NCI-H460 (cell line): ENCODE data around the gene SPNS2. TPM values are rescaled to one million over a fixed set of nuclear protein-coding genes. Genes with fewer than 3 reads are reported as not detected.

ENCODE experiments used
- DNase-seq: peaks from one replicate; pipeline ENCODE4 v3.0.0-alpha.2; 2016; ENCODE audit warnings: low read depth; ENCODE audit errors: extremely low read depth
- total RNA-seq: library from RNA; depleted of rRNA; stranded (reverse); fragments of >200 nt; shearing (Covaris generic); gene quantifications from 2 replicates; pipeline ENCODE4 v1.2.3, GENCODE V29; 2014

Gene SPNS2
- total RNA-seq, 1 experiment from 2014 or later, result 0.52 TPM

GRCh38 chr17:4479982-4480751 is 18.5 kb upstream of the SPNS2 start:
- DNase-seq, result no peak

GRCh38 chr17:4480929-4481898 is 17.5 kb upstream of the SPNS2 start:
- no peak for DNase-seq

- DNase-seq, result no peak
Observed at GRCh38 chr17:4482338-4483011, 16.2 kb upstream of the SPNS2 start.

GRCh38 chr17:4483012-4483840 is 15.5 kb upstream of the SPNS2 start:
- no peak for DNase-seq

DNA sequence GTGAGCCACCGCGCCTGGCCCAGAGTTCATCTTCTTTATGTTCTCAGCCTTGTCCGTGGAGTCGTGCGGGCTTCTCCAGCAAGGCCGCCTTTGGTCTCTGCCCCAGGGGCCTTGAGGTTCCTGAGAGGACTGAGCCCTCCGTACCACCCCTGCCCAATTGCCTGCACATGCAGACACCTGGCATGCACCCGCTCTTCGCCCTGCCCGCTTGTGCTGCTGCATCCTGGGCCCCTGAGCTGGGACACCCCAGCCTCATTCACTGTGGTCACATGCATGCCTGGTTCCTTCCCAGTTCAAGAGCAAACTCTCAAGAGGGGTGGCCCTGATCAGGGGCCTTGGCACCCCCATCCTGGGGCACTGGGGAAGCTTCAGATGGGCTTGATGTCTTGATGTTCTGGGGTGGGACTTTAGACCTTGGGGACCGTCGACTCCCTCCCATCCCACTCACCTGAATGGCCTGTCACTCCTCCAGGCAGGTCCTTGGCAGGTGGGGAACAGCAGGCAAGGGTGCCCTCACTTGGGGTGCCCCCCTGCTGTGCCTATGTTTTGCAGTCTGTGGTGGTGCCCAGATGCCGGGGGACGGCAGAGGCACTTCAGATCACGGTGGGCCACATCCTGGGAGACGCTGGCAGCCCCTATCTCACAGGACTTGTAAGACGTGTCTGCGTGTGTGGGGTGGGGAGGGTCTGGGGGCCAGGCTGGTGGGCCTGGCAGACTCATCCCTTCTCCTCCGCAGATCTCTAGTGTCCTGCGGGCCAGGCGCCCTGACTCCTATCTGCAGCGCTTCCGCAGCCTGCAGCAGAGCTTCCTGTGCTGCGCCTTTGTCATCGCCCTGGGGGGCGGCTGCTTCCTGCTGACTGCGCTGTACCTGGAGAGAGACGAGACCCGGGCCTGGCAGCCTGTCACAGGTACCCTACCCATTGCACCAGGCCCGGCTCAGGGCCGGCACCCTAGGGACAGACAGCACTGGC is 12.7 kb upstream of the SPNS2 start:
- no peak for DNase-seq

DNA sequence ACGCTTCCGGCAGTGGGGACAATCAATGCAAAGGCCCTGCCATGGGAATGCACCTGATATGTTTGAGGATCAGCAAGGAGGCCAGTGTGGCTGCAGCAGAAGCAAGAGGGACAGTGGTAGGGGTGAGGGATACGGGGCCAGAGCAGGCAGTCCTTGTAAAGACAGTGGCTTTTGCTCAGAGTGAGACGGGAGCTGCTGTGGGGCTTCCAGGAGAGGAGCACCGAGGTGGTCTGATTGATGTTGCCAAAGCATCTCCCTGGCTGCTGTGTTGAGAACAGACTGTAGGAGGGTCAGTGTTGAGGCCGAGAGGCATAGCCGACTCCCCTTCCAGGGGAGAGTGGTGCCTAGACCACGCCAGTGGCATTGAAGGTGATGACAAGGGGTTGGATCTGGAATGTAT is 11.4 kb upstream of the SPNS2 start:
- DNase-seq, result no peak

- DNase-seq, result no peak
Observed at GRCh38 chr17:4487820-4488716, 10.6 kb upstream of the SPNS2 start.

- DNase-seq, result no peak
Observed at GRCh38 chr17:4488989-4489595, 9.6 kb upstream of the SPNS2 start.

DNA sequence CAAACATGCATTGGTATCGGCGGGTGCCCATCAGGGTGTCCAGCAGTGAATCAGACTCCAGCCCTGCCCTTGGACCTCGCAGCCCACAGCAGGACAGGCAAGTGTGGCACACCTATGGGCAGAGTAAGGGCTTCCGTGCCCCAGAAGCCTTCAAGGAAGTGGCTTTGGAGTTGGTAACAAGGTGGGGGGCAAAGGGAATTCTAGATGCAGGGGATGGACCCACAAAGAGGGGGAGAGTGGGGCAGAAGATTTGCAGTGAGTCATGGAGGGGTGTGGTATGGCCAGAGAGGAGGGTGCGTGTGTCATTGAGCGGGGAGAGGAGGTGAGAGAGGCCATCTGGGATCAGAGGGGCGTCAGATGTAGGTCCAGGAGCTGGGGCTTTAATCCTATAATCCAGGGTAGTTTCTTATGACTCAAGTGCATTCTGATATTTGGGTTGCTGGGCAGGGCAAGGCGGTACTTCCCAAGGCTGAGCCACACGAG is 8.5 kb upstream of the SPNS2 start:
- DNase-seq, result no peak

GRCh38 chr17:4490637-4491061 is 8.0 kb upstream of the SPNS2 start:
- no peak for DNase-seq

GRCh38 chr17:4492721-4493561 is 5.7 kb upstream of the SPNS2 start:
- peak; percentile 50 for DNase-seq

DNA sequence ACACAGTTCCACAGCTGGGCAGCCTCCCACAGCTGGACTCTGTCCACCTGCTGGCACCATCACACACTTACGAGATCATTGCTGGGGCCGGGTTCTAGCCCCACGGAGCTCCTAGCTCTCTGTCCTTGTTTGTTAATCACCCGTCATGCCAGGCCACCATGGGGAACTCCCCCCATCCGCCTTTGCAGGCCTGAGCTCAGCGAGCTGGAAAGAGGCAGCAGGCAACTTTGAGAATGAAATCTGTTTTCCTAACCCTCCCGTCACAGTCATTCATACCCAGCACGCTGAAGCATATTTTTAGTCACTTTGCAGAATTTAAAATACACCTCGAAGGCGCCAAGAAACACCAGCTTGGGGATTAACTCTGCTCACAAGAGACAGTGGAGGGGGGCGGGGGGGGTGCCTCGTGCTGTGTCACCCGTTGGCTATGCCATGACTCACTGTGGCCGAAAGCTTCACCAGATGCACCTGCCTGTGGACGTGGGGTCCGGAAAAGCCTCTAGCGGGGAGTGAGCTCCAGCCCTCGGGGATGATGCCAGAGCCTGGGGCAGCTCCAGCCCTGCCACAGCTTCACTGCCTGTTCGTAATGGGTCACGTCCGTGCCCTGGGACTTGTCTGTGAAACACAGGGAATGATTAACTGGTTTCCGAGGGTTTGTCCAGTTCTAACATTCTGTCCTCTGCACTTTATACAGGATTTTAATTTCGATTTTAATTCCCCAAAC is 1.4 kb upstream of the SPNS2 start:
- DNase-seq, result no peak

- DNase-seq, result no peak
Observed at GRCh38 chr17:4499431-4500190, 930 bp downstream of the SPNS2 start.

DNA sequence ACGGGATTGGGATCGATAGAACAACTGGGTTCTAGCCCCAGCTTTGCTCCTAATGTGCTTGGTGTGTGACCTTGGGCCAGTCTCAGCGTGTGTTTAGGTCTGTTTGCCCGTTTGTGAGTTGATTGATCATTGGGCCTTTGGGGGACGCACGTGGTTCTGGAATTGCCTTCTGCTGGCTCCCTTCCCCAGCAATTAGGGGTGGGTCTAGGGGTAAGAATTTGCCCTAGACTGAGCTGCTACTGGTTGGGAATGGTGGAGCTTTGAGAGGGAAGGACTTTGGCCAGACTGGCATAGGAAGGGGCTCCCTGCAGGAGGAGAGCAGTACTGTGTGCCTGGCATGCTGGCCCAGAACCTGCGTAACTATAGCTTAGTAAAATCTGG is 1.5 kb downstream of the SPNS2 start:
- no peak for DNase-seq

- no peak for DNase-seq
Observed at GRCh38 chr17:4501295-4501949, 2.7 kb downstream of the SPNS2 start.
